MCF 10A (cell line): ENCODE measurements around the gene TC2N. TPM values are rescaled to one million over a fixed set of nuclear protein-coding genes. Genes with fewer than 3 reads are reported as not detected.

Experiments used
- BruUV-seq: library from RNA; stranded (reverse); fragments of 400-500 nt; replicated peaks from 2 replicates; lab custom pipeline; 2021; lab: Mats Ljungman, UMichigan
- CTCF ChIA-PET: fragments of 300-600 bp; sonication (Branson Sonifier 250); formaldehyde crosslinking; extraction: SDS; loops from one replicate; lab custom pipeline; 2021; ENCODE audit warnings: antibody characterized with exemption, inconsistent platforms; lab: Yijun Ruan, JAX
- POLR2A ChIA-PET: fragments of 300-600, 350-650 bp; sonication (Branson Sonifier 250); formaldehyde crosslinking; extraction: SDS; loops from one replicate; lab custom pipeline; 2020; ENCODE audit warnings: antibody characterized with exemption, inconsistent platforms; lab: Yijun Ruan, JAX
- DNase-seq: peaks from one replicate; pipeline ENCODE4 v3.0.0-alpha.2; 2018; ENCODE audit not compliant: unreplicated experiment
- H3K27ac Mint-ChIP-seq: one replicate; pipeline ENCODE4 v1.8.0; 2022; ENCODE audit warnings: mild to moderate bottlenecking, low read depth, mixed read lengths; ENCODE audit not compliant: unreplicated experiment
- H3K27me3 Mint-ChIP-seq: one replicate; pipeline ENCODE4 v1.8.0; 2022; ENCODE audit warnings: mixed read lengths; ENCODE audit not compliant: insufficient read depth, unreplicated experiment
- H3K36me3 Mint-ChIP-seq: one replicate; pipeline ENCODE4 v1.8.0; 2022; ENCODE audit warnings: mild to moderate bottlenecking, moderate library complexity, mixed read lengths; ENCODE audit not compliant: insufficient read depth, unreplicated experiment
- H3K4me1 Mint-ChIP-seq: one replicate; pipeline ENCODE4 v1.8.0; 2022; ENCODE audit warnings: mixed read lengths; ENCODE audit not compliant: insufficient read depth, unreplicated experiment
- H3K4me3 Mint-ChIP-seq: one replicate; pipeline ENCODE4 v1.8.0; 2022; ENCODE audit warnings: mild to moderate bottlenecking, moderate library complexity, mixed read lengths; ENCODE audit not compliant: unreplicated experiment
- H3K9me3 Mint-ChIP-seq: one replicate; pipeline ENCODE4 v1.8.0; 2022; ENCODE audit warnings: mixed read lengths; ENCODE audit not compliant: unreplicated experiment
- intact Hi-C: fragments of 100-400 bp; cut with micrococcal nuclease; formaldehyde crosslinking; loops from 2 replicates; pipeline ENCODE4 v1.14.1; 2022
- total RNA-seq: library from RNA; stranded (reverse); gene quantifications from 2 replicates; pipeline ENCODE4 v1.2.3, GENCODE V29; 2022
- TF ChIP-seq, protein P1 (sequence below): fragments of 200-600 bp; IDR thresholded peaks from one replicate; pipeline ENCODE4 v1.8.0; 2022; ENCODE audit warnings: antibody characterized with exemption, mild to moderate bottlenecking; ENCODE audit not compliant: unreplicated experiment

TC2N gene
- total RNA-seq, 1 experiment from 2014 or later, result 11.8 TPM

DNA sequence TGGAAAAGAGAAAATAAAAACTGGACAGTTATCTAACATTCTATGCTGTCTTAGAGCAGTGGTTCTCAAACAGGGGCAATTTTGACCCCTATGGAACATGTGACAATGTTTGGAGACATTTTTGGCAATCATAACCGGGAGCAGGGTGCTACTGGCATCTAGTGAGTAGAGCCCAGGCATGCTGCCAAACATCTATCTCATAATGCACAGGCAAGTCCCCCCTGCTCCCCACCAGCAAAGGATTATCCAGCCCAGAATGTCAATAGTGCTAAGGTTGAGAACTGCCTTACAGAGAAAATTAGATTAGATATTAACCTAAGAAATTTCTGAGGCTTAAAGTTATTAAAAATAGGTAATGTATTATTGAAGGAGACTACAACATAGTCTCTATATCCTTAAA is 112.5 kb downstream of the TC2N start:
- ChIA-PET CTCF (interaction anchor here (0.7 to 1.1 kb wide), 2 partner anchors 130 to 142 kb away, joined by 3 read pairs; no protein-coding TSS in a partner anchor), POLR2A (interaction anchor here (0.6 to 1.0 kb wide), 2 partner anchors 22 to 60 kb away, joined by 3 read pairs; no protein-coding TSS in a partner anchor)
- Mint-ChIP-seq H3K36me3 (no peaks in the 10 kb centered on the region), H3K27me3 (no peaks in the 10 kb centered on the region), H3K9me3 (no peaks in the 10 kb centered on the region), H3K4me1 (peaks cover 20% of the 10 kb centered on the region), H3K27ac (peak overlapping the region; percentile 19), H3K4me3 (no peak overlapping the region)
- no TSS peak for BruUV-seq
- TF ChIP-seq, protein P1, sequence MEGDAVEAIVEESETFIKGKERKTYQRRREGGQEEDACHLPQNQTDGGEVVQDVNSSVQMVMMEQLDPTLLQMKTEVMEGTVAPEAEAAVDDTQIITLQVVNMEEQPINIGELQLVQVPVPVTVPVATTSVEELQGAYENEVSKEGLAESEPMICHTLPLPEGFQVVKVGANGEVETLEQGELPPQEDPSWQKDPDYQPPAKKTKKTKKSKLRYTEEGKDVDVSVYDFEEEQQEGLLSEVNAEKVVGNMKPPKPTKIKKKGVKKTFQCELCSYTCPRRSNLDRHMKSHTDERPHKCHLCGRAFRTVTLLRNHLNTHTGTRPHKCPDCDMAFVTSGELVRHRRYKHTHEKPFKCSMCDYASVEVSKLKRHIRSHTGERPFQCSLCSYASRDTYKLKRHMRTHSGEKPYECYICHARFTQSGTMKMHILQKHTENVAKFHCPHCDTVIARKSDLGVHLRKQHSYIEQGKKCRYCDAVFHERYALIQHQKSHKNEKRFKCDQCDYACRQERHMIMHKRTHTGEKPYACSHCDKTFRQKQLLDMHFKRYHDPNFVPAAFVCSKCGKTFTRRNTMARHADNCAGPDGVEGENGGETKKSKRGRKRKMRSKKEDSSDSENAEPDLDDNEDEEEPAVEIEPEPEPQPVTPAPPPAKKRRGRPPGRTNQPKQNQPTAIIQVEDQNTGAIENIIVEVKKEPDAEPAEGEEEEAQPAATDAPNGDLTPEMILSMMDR, result no peak
- DNase-seq, result no peak
- intact Hi-C loops, result no loop called here

GRCh38 chr14:91754185-91754584 is 113.2 kb downstream of the TC2N start:
- POLR2A ChIA-PET, result no interaction called here
- H3K4me3 Mint-ChIP-seq, result no peak overlapping the region

GRCh38 chr14:91753501-91754128 is 113.7 kb downstream of the TC2N start:
- intact Hi-C loops, result no loop called here
- Mint-ChIP-seq H3K9me3 (no peaks in the 10 kb centered on the region), H3K27me3 (no peaks in the 10 kb centered on the region), H3K36me3 (no peaks in the 10 kb centered on the region), H3K4me3 (no peak overlapping the region), H3K4me1 (peaks cover 20% of the 10 kb centered on the region), H3K27ac (no peak overlapping the region)
- ChIA-PET POLR2A (no interaction called here), CTCF (interaction anchor here (0.6 kb wide), 1 partner anchor 1354 kb away, joined by 3 read pairs; no protein-coding TSS in a partner anchor)
- peak; percentile 22 for DNase-seq
- TF ChIP-seq, protein P1, result no peak
- no TSS peak for BruUV-seq

More at GRCh38 chr14:91754185-91754584, 113.2 kb downstream of the TC2N start:
- BruUV-seq, result no TSS peak
- intact Hi-C loops, result no loop called here
- peaks cover 20% of the 10 kb centered on the region for H3K4me1 Mint-ChIP-seq
- no peak for DNase-seq
- H3K27ac Mint-ChIP-seq, result no peak overlapping the region
- TF ChIP-seq, protein P1, result no peak
- CTCF ChIA-PET, result interaction anchor here (1.1 kb wide), 1 partner anchor 129 kb away, joined by 3 read pairs; no protein-coding TSS in a partner anchor
- H3K9me3 Mint-ChIP-seq, result no peaks in the 10 kb centered on the region
- H3K36me3 Mint-ChIP-seq, result no peaks in the 10 kb centered on the region
- H3K27me3 Mint-ChIP-seq, result no peaks in the 10 kb centered on the region

GRCh38 chr14:91752961-91753360 is 114.4 kb downstream of the TC2N start:
- ChIA-PET POLR2A (interaction anchor here (0.6 kb wide), 1 partner anchor 87 kb away, joined by 3 read pairs; no protein-coding TSS in a partner anchor), CTCF (no interaction called here)
- no peaks in the 10 kb centered on the region for H3K27me3 Mint-ChIP-seq
- no peak overlapping the region for H3K4me3 Mint-ChIP-seq
- H3K27ac Mint-ChIP-seq, result no peak overlapping the region
- no peaks in the 10 kb centered on the region for H3K9me3 Mint-ChIP-seq
- TF ChIP-seq, protein P1, result no peak
- DNase-seq, result no peak
- intact Hi-C loops, result no loop called here
- H3K36me3 Mint-ChIP-seq, result no peaks in the 10 kb centered on the region
- no TSS peak for BruUV-seq
- H3K4me1 Mint-ChIP-seq, result peaks cover 20% of the 10 kb centered on the region
